Endothelial cell of umbilical vein (primary cell): ENCODE results near the gene FBXL17. TPM values are rescaled to one million over a fixed set of nuclear protein-coding genes. Genes with fewer than 3 reads are reported as not detected.

ENCODE experiments used
- BruUV-seq: library from RNA; stranded (reverse); fragments of 400-500 nt; replicated peaks from 2 replicates; lab custom pipeline; 2021; lab: Mats Ljungman, UMichigan
- CTCF ChIA-PET: fragments of 300-600, 350-600 bp; sonication (Branson Sonifier 250); formaldehyde crosslinking; loops from one replicate; lab custom pipeline; 2021; ENCODE audit warnings: antibody characterized with exemption, inconsistent platforms; lab: Charles Lee
- POLR2A ChIA-PET: fragments of 300-600, 350-600 bp; sonication (Branson Sonifier 250); formaldehyde crosslinking; loops from one replicate; lab custom pipeline; 2021; ENCODE audit warnings: antibody characterized with exemption, inconsistent platforms; lab: Charles Lee
- DNase-seq: peaks from one replicate; pipeline ENCODE4 v3.0.0-alpha.2; 2011; ENCODE audit warnings: low read depth, low spot score
- FAIRE-seq: peaks from 2 replicates; lab custom pipeline; 2011; peaks lifted over from hg19 to GRCh38; lab: Jason Lieb, UNC
- H2AFZ ChIP-seq: 2 replicates; pipeline ENCODE4 v1.6.0; 2012; ENCODE audit warnings: low read depth, low read length, control low read depth, inconsistent platforms
- H3K27ac ChIP-seq: 2 replicates; pipeline ENCODE4 v1.5.1; 2011; ENCODE audit warnings: low read depth, mild to moderate bottlenecking, control low read depth, low read length, moderate library complexity; ENCODE audit not compliant: insufficient read depth
- H3K27me3 ChIP-seq, 2 experiments: 2 replicates each; pipeline versions ENCODE4 v1.6.0 to v1.6.1; 2011; ENCODE audit warnings: low read length in 2 of 2, mixed read lengths in 1 of 2; ENCODE audit not compliant: control insufficient read depth in 2 of 2, insufficient read depth in 2 of 2
- H3K36me3 ChIP-seq, 2 experiments: 2 replicates in 1 of 2; 3 replicates in 1 of 2; pipeline ENCODE4 v1.5.1; 2011; ENCODE audit warnings: low read length in 2 of 2, mild to moderate bottlenecking in 1 of 2, moderate library complexity in 1 of 2; ENCODE audit not compliant: control insufficient read depth in 2 of 2, insufficient read depth in 2 of 2; ENCODE audit errors: extremely low read depth in 1 of 2
- H3K4me1 ChIP-seq: 3 replicates; pipeline ENCODE4 v1.5.1; 2011; ENCODE audit warnings: mild to moderate bottlenecking, low read length; ENCODE audit not compliant: control insufficient read depth, insufficient read depth; ENCODE audit errors: extremely low read depth
- H3K4me2 ChIP-seq: 2 replicates; pipeline ENCODE4 v1.6.1; 2011; ENCODE audit warnings: low read length, control low read depth, mixed read lengths; ENCODE audit not compliant: insufficient read depth
- H3K4me3 ChIP-seq, 3 experiments: fragments of 200-600 bp in 1 of 3; sonication (generic), shearing (Covaris generic) in 1 of 3; replicated peaks in 1 of 3; 2 replicates each; pipeline ENCODE4 v1.5.1; 2011 to 2016; ENCODE audit warnings: control low read depth in 3 of 3, low read length in 3 of 3, mild to moderate bottlenecking in 2 of 3, inconsistent platforms in 1 of 3, low read depth in 1 of 3, moderate library complexity in 1 of 3; ENCODE audit not compliant: insufficient read depth in 1 of 3
- H3K79me2 ChIP-seq: 2 replicates; pipeline ENCODE4 v1.6.0; 2012; ENCODE audit warnings: low read length, inconsistent platforms; ENCODE audit not compliant: control insufficient read depth, insufficient read depth
- H3K9ac ChIP-seq: replicated peaks from 2 replicates; pipeline ENCODE3; 2011; ENCODE audit warnings: low read length, control low read depth; ENCODE audit not compliant: insufficient read depth; ENCODE audit errors: extremely low read depth
- H3K9me1 ChIP-seq: replicated peaks from 3 replicates; pipeline ENCODE4 v1.6.0; 2011; ENCODE audit warnings: mild to moderate bottlenecking, low read length; ENCODE audit not compliant: control insufficient read depth, insufficient read depth; ENCODE audit errors: extremely low read depth
- H3K9me3 ChIP-seq: replicated peaks from 2 replicates; pipeline ENCODE4 v1.5.1; 2012; ENCODE audit warnings: low read length, inconsistent platforms; ENCODE audit not compliant: control insufficient read depth, insufficient read depth
- H4K20me1 ChIP-seq: replicated peaks from 2 replicates; pipeline ENCODE3; 2011; ENCODE audit warnings: mild to moderate bottlenecking, low read length; ENCODE audit not compliant: control insufficient read depth, insufficient read depth; ENCODE audit errors: extremely low read depth
- CTCF ChIP-seq, 2 donors: IDR thresholded peaks; 1 replicate in 1 of 2; 2 replicates in 1 of 2; pipeline ENCODE4 v1.5.1; 2011; ENCODE audit warnings: low read length in 2 of 2, mild to moderate bottlenecking in 2 of 2, moderate library complexity in 2 of 2, control low read depth in 1 of 2, inconsistent platforms in 1 of 2, low read depth in 1 of 2; ENCODE audit not compliant: insufficient read depth in 1 of 2; ENCODE audit errors: extremely low read depth in 1 of 2
- EZH2 ChIP-seq: IDR thresholded peaks from 2 replicates; pipeline ENCODE4 v1.6.1; 2012; ENCODE audit warnings: borderline replicate concordance, low read depth, mild to moderate bottlenecking, moderate library complexity, low read length, inconsistent platforms; ENCODE audit not compliant: severe bottlenecking
- FOS ChIP-seq: IDR thresholded peaks from 2 replicates; pipeline ENCODE4 v1.6.1; 2011; ENCODE audit warnings: mild to moderate bottlenecking, low read length, moderate library complexity, borderline replicate concordance; ENCODE audit not compliant: insufficient read depth
- GATA2 ChIP-seq: IDR thresholded peaks from 2 replicates; pipeline ENCODE4 v1.7.0; 2011; ENCODE audit warnings: low read depth, mild to moderate bottlenecking, moderate library complexity, mixed read lengths, low read length; ENCODE audit not compliant: insufficient read length, insufficient read depth
- JUN ChIP-seq: IDR thresholded peaks from 2 replicates; pipeline ENCODE4 v1.6.1; 2011; ENCODE audit warnings: borderline replicate concordance, low read depth; ENCODE audit not compliant: insufficient read length, insufficient read depth
- MAX ChIP-seq: IDR thresholded peaks from 2 replicates; pipeline ENCODE4 v1.6.1; 2011; ENCODE audit not compliant: insufficient read depth, insufficient read length
- MYC ChIP-seq: IDR thresholded peaks from one replicate; pipeline ENCODE4 v1.6.1; 2011; ENCODE audit warnings: mild to moderate bottlenecking, low read depth, low read length
- POLR2A ChIP-seq: IDR thresholded peaks from 2 replicates; pipeline ENCODE4 v1.6.1; 2012; ENCODE audit warnings: low read depth, mild to moderate bottlenecking, control low read depth, low read length
- POLR2AphosphoS5 ChIP-seq: IDR thresholded peaks from 2 replicates; pipeline ENCODE4 v1.6.1; 2012; ENCODE audit warnings: low read depth, mild to moderate bottlenecking, control low read depth, low read length, moderate library complexity; ENCODE audit not compliant: insufficient read depth
- dilution Hi-C: fragments of 300-500 bp; cut with MboI; formaldehyde crosslinking; loops from one replicate; pipeline ENCODE4 v1.15.0; 2019; ENCODE audit warnings: low sequenced_read_pairs; ENCODE audit not compliant: extremely low pct_ligation_motif_present
- intact Hi-C: fragments of 100-400 bp; cut with micrococcal nuclease; formaldehyde crosslinking; loops from one replicate; pipeline ENCODE4 v1.10.0; 2022
- polyA plus RNA-seq, 4 experiments: library from polyadenylated mRNA; depleted of rRNA in 3 of 4; stranded (reverse) in 3 of 4; unstranded in 1 of 4; fragments of >200 nt; gene quantifications; 2 replicates each; pipeline versions ENCODE4 v1.2.1 to v1.2.3, GENCODE V29; 2011 to 2012; ENCODE audit warnings: missing spikeins in 1 of 4
- total RNA-seq: library from RNA; stranded (reverse); gene quantifications from 2 replicates; pipeline ENCODE4 v1.2.3, GENCODE V29; 2021

The FBXL17 gene
- total and polyA plus RNA-seq, 2 donors (not counting 3 experiments of a cell fraction or from before 2014, with no cell fraction given) = 2.7 to 8.8 TPM

- Histone ChIP-seq H3K4me3 (no peak overlapping the region), H3K36me3 (no peaks in the 10 kb centered on the region), H3K79me2 (no peaks in the 10 kb centered on the region), H4K20me1 (no peaks in the 10 kb centered on the region), H3K9me3 (no peaks in the 10 kb centered on the region), H3K4me2 (no peak overlapping the region), H2AFZ (no peak overlapping the region), H3K4me1 (no peaks in the 10 kb centered on the region), H3K27me3 (no peaks in the 10 kb centered on the region), H3K9me1 (no peaks in the 10 kb centered on the region), H3K9ac (no peak overlapping the region), H3K27ac (no peak overlapping the region)
- no peak for TF ChIP-seq FOS
- TF ChIP-seq EZH2 = no peak
- no peak for TF ChIP-seq MAX
- TF ChIP-seq JUN = no peak
- TF ChIP-seq CTCF (IDR thresholded peaks at IDR 0.05; ENCODE audit: extremely low read depth in 1 of 2, insufficient read depth in 1 of 2, low read depth in 1 of 2, low read length in 2 of 2) = no peak
- no peak for TF ChIP-seq GATA2
- no peak for TF ChIP-seq MYC
- TF ChIP-seq POLR2AphosphoS5 = no peak
- TF ChIP-seq POLR2A = no peak
- POLR2A ChIA-PET = no interaction called here
- FAIRE-seq = no peak
- DNase-seq = no peak
- no TSS peak for BruUV-seq
- dilution Hi-C loops = no loop called here
- intact Hi-C loops = no loop called here
- CTCF ChIA-PET = no interaction called here
Measured at GRCh38 chr5:108046955-108047670, 334.8 kb downstream of the FBXL17 start.
